ENCODE data around the gene ABCC8. TPM values are rescaled to one million over a fixed set of nuclear protein-coding genes. Genes with fewer than 3 reads are reported as not detected.

Gene ABCC8
- total and polyA plus RNA-seq, 2 donors (not counting 3 experiments of a cell fraction or from before 2014, with no cell fraction given) = not detected

GRCh38 chr11:17351172-17351509 is 125.5 kb downstream of the ABCC8 start:
- no peaks in the 10 kb centered on the region for H4K20me1 ChIP-seq (replicated peaks; ENCODE audit: control insufficient read depth, extremely low read depth, insufficient read depth, low read length)
- H3K9me1 ChIP-seq (replicated peaks; ENCODE audit: control insufficient read depth, extremely low read depth, insufficient read depth, low read length) = no peaks in the 10 kb centered on the region
- peaks cover 3% of the 10 kb centered on the region for H3K79me2 ChIP-seq (ENCODE audit: control insufficient read depth, insufficient read depth, low read length)
- FAIRE-seq = no peak
- intact Hi-C loops (cut with micrococcal nuclease) = loop anchor here (1.0 to 5.0 kb wide), 3 partner anchors 121 to 1041 kb away; partner anchors contain the start of gene LDHA
- H3K36me3 ChIP-seq (ENCODE audit: control insufficient read depth in 2 of 2, extremely low read depth in 1 of 2, insufficient read depth in 2 of 2, low read length in 2 of 2) = no peaks in the 10 kb centered on the region
- no peak for DNase-seq (ENCODE audit: low read depth, low spot score)
- no peak overlapping the region for H3K27ac ChIP-seq (ENCODE audit: insufficient read depth, low read depth, low read length)
- H3K9me3 ChIP-seq (replicated peaks; ENCODE audit: control insufficient read depth, insufficient read depth, low read length) = no peaks in the 10 kb centered on the region
- dilution Hi-C loops (cut with MboI; ENCODE audit: extremely low pct_ligation_motif_present, low sequenced_read_pairs) = no loop called here
- ChIA-PET POLR2A (no interaction called here), CTCF (no interaction called here)
- peak overlapping the region; percentile 70 for H3K9ac ChIP-seq (replicated peaks; ENCODE audit: extremely low read depth, insufficient read depth, low read length)
- no TSS peak for BruUV-seq (replicated peaks)
- H2AFZ ChIP-seq (ENCODE audit: low read depth, low read length) = peak overlapping the region; percentile 84
- TF ChIP-seq JUN (IDR thresholded peaks at IDR 0.05; ENCODE audit: borderline replicate concordance, insufficient read depth, insufficient read length, low read depth) (no peak), CTCF (IDR thresholded peaks at IDR 0.05; ENCODE audit: extremely low read depth in 1 of 2, insufficient read depth in 1 of 2, low read depth in 1 of 2, low read length in 2 of 2) (peak in 1 of 2 donors; percentile 11)
- no peaks in the 10 kb centered on the region for H3K27me3 ChIP-seq (ENCODE audit: control insufficient read depth in 2 of 2, insufficient read depth in 2 of 2, low read length in 2 of 2)
- H3K4me2 ChIP-seq (ENCODE audit: insufficient read depth, low read length) = peak overlapping the region; percentile 97
- peaks cover 16% of the 10 kb centered on the region for H3K4me1 ChIP-seq (ENCODE audit: control insufficient read depth, extremely low read depth, insufficient read depth, low read length)
- H3K4me3 ChIP-seq (replicated peaks in 1 of 3; ENCODE audit: insufficient read depth in 1 of 3, low read depth in 1 of 3, low read length in 3 of 3) = peak overlapping the region in 2 of 3 experiments; percentile 18 to 87

GRCh38 chr11:17350455-17351171 is 126.0 kb downstream of the ABCC8 start:
- intact Hi-C loops (cut with micrococcal nuclease) (loop anchor here (1.0 to 5.0 kb wide), 3 partner anchors 120 to 1042 kb away; partner anchors contain the start of gene LDHA), dilution Hi-C loops (cut with MboI; ENCODE audit: extremely low pct_ligation_motif_present, low sequenced_read_pairs) (no loop called here)
- TF ChIP-seq FOS (IDR thresholded peaks at IDR 0.05; ENCODE audit: borderline replicate concordance, insufficient read depth, low read length) = no peak
- TF ChIP-seq MAX (IDR thresholded peaks at IDR 0.05; ENCODE audit: insufficient read depth, insufficient read length) = no peak
- no peak for TF ChIP-seq EZH2 (IDR thresholded peaks at IDR 0.05; ENCODE audit: borderline replicate concordance, low read depth, low read length, severe bottlenecking)
- TF ChIP-seq JUN (IDR thresholded peaks at IDR 0.05; ENCODE audit: borderline replicate concordance, insufficient read depth, insufficient read length, low read depth) = no peak
- TF ChIP-seq POLR2AphosphoS5 (IDR thresholded peaks at IDR 0.05; ENCODE audit: insufficient read depth, low read depth, low read length) = no peak
- no peak for TF ChIP-seq CTCF (IDR thresholded peaks at IDR 0.05; ENCODE audit: extremely low read depth in 1 of 2, insufficient read depth in 1 of 2, low read depth in 1 of 2, low read length in 2 of 2)
- TF ChIP-seq POLR2A (IDR thresholded peaks at IDR 0.05; ENCODE audit: low read depth, low read length) = no peak
- no peak for TF ChIP-seq MYC (IDR thresholded peaks at IDR 0.05; ENCODE audit: low read depth, low read length)
- TF ChIP-seq GATA2 (IDR thresholded peaks at IDR 0.05; ENCODE audit: insufficient read depth, insufficient read length, low read depth, low read length) = no peak
- no peaks in the 10 kb centered on the region for H3K36me3 ChIP-seq (ENCODE audit: control insufficient read depth in 2 of 2, extremely low read depth in 1 of 2, insufficient read depth in 2 of 2, low read length in 2 of 2)
- H3K9me1 ChIP-seq (replicated peaks; ENCODE audit: control insufficient read depth, extremely low read depth, insufficient read depth, low read length) = no peaks in the 10 kb centered on the region
- peak overlapping the region; percentile 97 for H3K4me2 ChIP-seq (ENCODE audit: insufficient read depth, low read length)
- H3K27me3 ChIP-seq (ENCODE audit: control insufficient read depth in 2 of 2, insufficient read depth in 2 of 2, low read length in 2 of 2) = no peaks in the 10 kb centered on the region
- H2AFZ ChIP-seq (ENCODE audit: low read depth, low read length) = no peak overlapping the region
- no peak overlapping the region for H3K27ac ChIP-seq (ENCODE audit: insufficient read depth, low read depth, low read length)
- H4K20me1 ChIP-seq (replicated peaks; ENCODE audit: control insufficient read depth, extremely low read depth, insufficient read depth, low read length) = no peaks in the 10 kb centered on the region
- H3K4me3 ChIP-seq (replicated peaks in 1 of 3; ENCODE audit: insufficient read depth in 1 of 3, low read depth in 1 of 3, low read length in 3 of 3) = no peak overlapping the region
- BruUV-seq (replicated peaks) = no TSS peak
- H3K9me3 ChIP-seq (replicated peaks; ENCODE audit: control insufficient read depth, insufficient read depth, low read length) = no peaks in the 10 kb centered on the region
- DNase-seq (ENCODE audit: low read depth, low spot score) (no peak), FAIRE-seq (no peak)
- H3K9ac ChIP-seq (replicated peaks; ENCODE audit: extremely low read depth, insufficient read depth, low read length) = no peak overlapping the region
- peaks cover 3% of the 10 kb centered on the region for H3K79me2 ChIP-seq (ENCODE audit: control insufficient read depth, insufficient read depth, low read length)
- peaks cover 16% of the 10 kb centered on the region for H3K4me1 ChIP-seq (ENCODE audit: control insufficient read depth, extremely low read depth, insufficient read depth, low read length)
- CTCF ChIA-PET = interaction anchor here (0.6 kb wide), 1 partner anchor 83 kb away, joined by 3 read pairs; no protein-coding TSS in a partner anchor
- POLR2A ChIA-PET = interaction anchor here (0.6 kb wide), 1 partner anchor 141 kb away, joined by 5 read pairs; no protein-coding TSS in a partner anchor

Data from endothelial cell of umbilical vein (primary cell).